Endothelial cell of umbilical vein (primary cell): Measurements from ENCODE around the gene TTYH3. TPM values are rescaled to one million over a fixed set of nuclear protein-coding genes. Genes with fewer than 3 reads are reported as not detected.

ENCODE experiments used
- BruUV-seq: library from RNA; stranded (reverse); fragments of 400-500 nt; replicated peaks from 2 replicates; lab custom pipeline; 2021; lab: Mats Ljungman, UMichigan
- CTCF ChIA-PET: fragments of 300-600, 350-600 bp; sonication (Branson Sonifier 250); formaldehyde crosslinking; loops from one replicate; lab custom pipeline; 2021; ENCODE audit warnings: antibody characterized with exemption, inconsistent platforms; lab: Charles Lee
- POLR2A ChIA-PET: fragments of 300-600, 350-600 bp; sonication (Branson Sonifier 250); formaldehyde crosslinking; loops from one replicate; lab custom pipeline; 2021; ENCODE audit warnings: antibody characterized with exemption, inconsistent platforms; lab: Charles Lee
- DNase-seq: peaks from one replicate; pipeline ENCODE4 v3.0.0-alpha.2; 2011; ENCODE audit warnings: low read depth, low spot score
- FAIRE-seq: peaks from 2 replicates; lab custom pipeline; 2011; peaks lifted over from hg19 to GRCh38; lab: Jason Lieb, UNC
- H2AFZ ChIP-seq: 2 replicates; pipeline ENCODE4 v1.6.0; 2012; ENCODE audit warnings: low read depth, low read length, control low read depth, inconsistent platforms
- H3K27ac ChIP-seq: 2 replicates; pipeline ENCODE4 v1.5.1; 2011; ENCODE audit warnings: low read depth, mild to moderate bottlenecking, control low read depth, low read length, moderate library complexity; ENCODE audit not compliant: insufficient read depth
- H3K27me3 ChIP-seq, 2 experiments: 2 replicates each; pipeline versions ENCODE4 v1.6.0 to v1.6.1; 2011; ENCODE audit warnings: low read length in 2 of 2, mixed read lengths in 1 of 2; ENCODE audit not compliant: control insufficient read depth in 2 of 2, insufficient read depth in 2 of 2
- H3K36me3 ChIP-seq, 2 experiments: 2 replicates in 1 of 2; 3 replicates in 1 of 2; pipeline ENCODE4 v1.5.1; 2011; ENCODE audit warnings: low read length in 2 of 2, mild to moderate bottlenecking in 1 of 2, moderate library complexity in 1 of 2; ENCODE audit not compliant: control insufficient read depth in 2 of 2, insufficient read depth in 2 of 2; ENCODE audit errors: extremely low read depth in 1 of 2
- H3K4me1 ChIP-seq: 3 replicates; pipeline ENCODE4 v1.5.1; 2011; ENCODE audit warnings: mild to moderate bottlenecking, low read length; ENCODE audit not compliant: control insufficient read depth, insufficient read depth; ENCODE audit errors: extremely low read depth
- H3K4me2 ChIP-seq: 2 replicates; pipeline ENCODE4 v1.6.1; 2011; ENCODE audit warnings: low read length, control low read depth, mixed read lengths; ENCODE audit not compliant: insufficient read depth
- H3K4me3 ChIP-seq, 3 experiments: fragments of 200-600 bp in 1 of 3; sonication (generic), shearing (Covaris generic) in 1 of 3; replicated peaks in 1 of 3; 2 replicates each; pipeline ENCODE4 v1.5.1; 2011 to 2016; ENCODE audit warnings: control low read depth in 3 of 3, low read length in 3 of 3, mild to moderate bottlenecking in 2 of 3, inconsistent platforms in 1 of 3, low read depth in 1 of 3, moderate library complexity in 1 of 3; ENCODE audit not compliant: insufficient read depth in 1 of 3
- H3K79me2 ChIP-seq: 2 replicates; pipeline ENCODE4 v1.6.0; 2012; ENCODE audit warnings: low read length, inconsistent platforms; ENCODE audit not compliant: control insufficient read depth, insufficient read depth
- H3K9ac ChIP-seq: replicated peaks from 2 replicates; pipeline ENCODE3; 2011; ENCODE audit warnings: low read length, control low read depth; ENCODE audit not compliant: insufficient read depth; ENCODE audit errors: extremely low read depth
- H3K9me1 ChIP-seq: replicated peaks from 3 replicates; pipeline ENCODE4 v1.6.0; 2011; ENCODE audit warnings: mild to moderate bottlenecking, low read length; ENCODE audit not compliant: control insufficient read depth, insufficient read depth; ENCODE audit errors: extremely low read depth
- H3K9me3 ChIP-seq: replicated peaks from 2 replicates; pipeline ENCODE4 v1.5.1; 2012; ENCODE audit warnings: low read length, inconsistent platforms; ENCODE audit not compliant: control insufficient read depth, insufficient read depth
- H4K20me1 ChIP-seq: replicated peaks from 2 replicates; pipeline ENCODE3; 2011; ENCODE audit warnings: mild to moderate bottlenecking, low read length; ENCODE audit not compliant: control insufficient read depth, insufficient read depth; ENCODE audit errors: extremely low read depth
- EZH2 ChIP-seq: IDR thresholded peaks from 2 replicates; pipeline ENCODE4 v1.6.1; 2012; ENCODE audit warnings: borderline replicate concordance, low read depth, mild to moderate bottlenecking, moderate library complexity, low read length, inconsistent platforms; ENCODE audit not compliant: severe bottlenecking
- FOS ChIP-seq: IDR thresholded peaks from 2 replicates; pipeline ENCODE4 v1.6.1; 2011; ENCODE audit warnings: mild to moderate bottlenecking, low read length, moderate library complexity, borderline replicate concordance; ENCODE audit not compliant: insufficient read depth
- GATA2 ChIP-seq: IDR thresholded peaks from 2 replicates; pipeline ENCODE4 v1.7.0; 2011; ENCODE audit warnings: low read depth, mild to moderate bottlenecking, moderate library complexity, mixed read lengths, low read length; ENCODE audit not compliant: insufficient read length, insufficient read depth
- JUN ChIP-seq: IDR thresholded peaks from 2 replicates; pipeline ENCODE4 v1.6.1; 2011; ENCODE audit warnings: borderline replicate concordance, low read depth; ENCODE audit not compliant: insufficient read length, insufficient read depth
- MYC ChIP-seq: IDR thresholded peaks from one replicate; pipeline ENCODE4 v1.6.1; 2011; ENCODE audit warnings: mild to moderate bottlenecking, low read depth, low read length
- POLR2A ChIP-seq: IDR thresholded peaks from 2 replicates; pipeline ENCODE4 v1.6.1; 2012; ENCODE audit warnings: low read depth, mild to moderate bottlenecking, control low read depth, low read length
- POLR2AphosphoS5 ChIP-seq: IDR thresholded peaks from 2 replicates; pipeline ENCODE4 v1.6.1; 2012; ENCODE audit warnings: low read depth, mild to moderate bottlenecking, control low read depth, low read length, moderate library complexity; ENCODE audit not compliant: insufficient read depth
- dilution Hi-C: fragments of 300-500 bp; cut with MboI; formaldehyde crosslinking; loops from one replicate; pipeline ENCODE4 v1.15.0; 2019; ENCODE audit warnings: low sequenced_read_pairs; ENCODE audit not compliant: extremely low pct_ligation_motif_present
- intact Hi-C: fragments of 100-400 bp; cut with micrococcal nuclease; formaldehyde crosslinking; loops from one replicate; pipeline ENCODE4 v1.10.0; 2022
- polyA plus RNA-seq, 4 experiments: library from polyadenylated mRNA; depleted of rRNA in 3 of 4; stranded (reverse) in 3 of 4; unstranded in 1 of 4; fragments of >200 nt; gene quantifications; 2 replicates each; pipeline versions ENCODE4 v1.2.1 to v1.2.3, GENCODE V29; 2011 to 2012; ENCODE audit warnings: missing spikeins in 1 of 4
- total RNA-seq: library from RNA; stranded (reverse); gene quantifications from 2 replicates; pipeline ENCODE4 v1.2.3, GENCODE V29; 2021
- TF ChIP-seq, protein P1 (sequence below): IDR thresholded peaks from 2 replicates; pipeline ENCODE4 v1.6.1; 2011; ENCODE audit not compliant: insufficient read depth, insufficient read length
- TF ChIP-seq, protein P2 (sequence below), 2 donors: IDR thresholded peaks; 1 replicate in 1 of 2; 2 replicates in 1 of 2; pipeline ENCODE4 v1.5.1; 2011; ENCODE audit warnings: low read length in 2 of 2, mild to moderate bottlenecking in 2 of 2, moderate library complexity in 2 of 2, control low read depth in 1 of 2, inconsistent platforms in 1 of 2, low read depth in 1 of 2; ENCODE audit not compliant: insufficient read depth in 1 of 2; ENCODE audit errors: extremely low read depth in 1 of 2

The TTYH3 gene
- total and polyA plus RNA-seq, 2 donors (not counting 3 experiments of a cell fraction or from before 2014, with no cell fraction given) = 143 to 280 TPM

DNA sequence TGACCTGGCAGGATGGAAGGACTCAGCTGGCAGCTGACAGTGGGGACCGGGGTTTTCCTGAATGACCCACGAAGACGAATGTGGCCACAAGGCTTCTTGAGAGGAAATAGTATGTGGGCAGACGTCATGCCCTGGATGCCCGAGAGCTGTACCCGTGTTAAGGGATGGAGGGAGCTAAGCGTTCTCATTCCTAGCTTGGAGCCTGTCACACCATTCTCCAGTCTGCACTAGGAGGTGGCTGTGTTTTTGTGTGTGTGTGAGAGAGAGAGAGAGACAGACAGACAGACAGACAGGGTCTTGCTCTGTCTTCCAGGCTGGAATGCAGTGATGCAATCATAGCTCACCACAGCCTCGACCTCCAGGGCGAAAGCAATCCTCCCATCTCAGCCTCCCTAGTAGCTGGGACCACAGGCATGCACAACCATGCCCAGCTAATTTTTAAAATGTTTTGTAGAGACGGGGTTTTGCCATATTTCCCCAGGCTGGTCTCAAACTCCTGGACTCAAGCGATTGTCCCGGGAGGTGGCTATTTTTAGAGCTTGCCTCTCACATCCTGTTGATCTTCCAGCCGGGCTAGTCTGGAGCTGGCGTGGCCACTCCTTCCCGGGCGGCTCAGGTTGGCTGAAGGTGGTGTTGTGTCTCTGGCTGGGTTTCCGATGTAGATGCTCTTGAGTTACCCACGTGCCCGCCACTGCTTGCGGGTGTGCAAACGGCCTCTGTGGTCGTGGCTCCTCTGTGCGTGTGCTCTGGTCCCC lies 58.3 kb downstream of the TTYH3 start:
- no TSS peak for BruUV-seq
- H3K36me3 ChIP-seq = no peaks in the 10 kb centered on the region
- no peaks in the 10 kb centered on the region for H3K9me1 ChIP-seq
- dilution Hi-C loops = no loop called here
- TF ChIP-seq, protein P1, sequence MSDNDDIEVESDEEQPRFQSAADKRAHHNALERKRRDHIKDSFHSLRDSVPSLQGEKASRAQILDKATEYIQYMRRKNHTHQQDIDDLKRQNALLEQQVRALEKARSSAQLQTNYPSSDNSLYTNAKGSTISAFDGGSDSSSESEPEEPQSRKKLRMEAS = no peak
- no peak for TF ChIP-seq FOS
- TF ChIP-seq EZH2 = no peak
- TF ChIP-seq POLR2AphosphoS5 = no peak
- TF ChIP-seq, protein P2, sequence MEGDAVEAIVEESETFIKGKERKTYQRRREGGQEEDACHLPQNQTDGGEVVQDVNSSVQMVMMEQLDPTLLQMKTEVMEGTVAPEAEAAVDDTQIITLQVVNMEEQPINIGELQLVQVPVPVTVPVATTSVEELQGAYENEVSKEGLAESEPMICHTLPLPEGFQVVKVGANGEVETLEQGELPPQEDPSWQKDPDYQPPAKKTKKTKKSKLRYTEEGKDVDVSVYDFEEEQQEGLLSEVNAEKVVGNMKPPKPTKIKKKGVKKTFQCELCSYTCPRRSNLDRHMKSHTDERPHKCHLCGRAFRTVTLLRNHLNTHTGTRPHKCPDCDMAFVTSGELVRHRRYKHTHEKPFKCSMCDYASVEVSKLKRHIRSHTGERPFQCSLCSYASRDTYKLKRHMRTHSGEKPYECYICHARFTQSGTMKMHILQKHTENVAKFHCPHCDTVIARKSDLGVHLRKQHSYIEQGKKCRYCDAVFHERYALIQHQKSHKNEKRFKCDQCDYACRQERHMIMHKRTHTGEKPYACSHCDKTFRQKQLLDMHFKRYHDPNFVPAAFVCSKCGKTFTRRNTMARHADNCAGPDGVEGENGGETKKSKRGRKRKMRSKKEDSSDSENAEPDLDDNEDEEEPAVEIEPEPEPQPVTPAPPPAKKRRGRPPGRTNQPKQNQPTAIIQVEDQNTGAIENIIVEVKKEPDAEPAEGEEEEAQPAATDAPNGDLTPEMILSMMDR (IDR thresholded peaks at IDR 0.05; ENCODE audit: extremely low read depth in 1 of 2, insufficient read depth in 1 of 2, low read depth in 1 of 2, low read length in 2 of 2) = no peak
- TF ChIP-seq JUN = no peak
- no peak for TF ChIP-seq MYC
- no peak for TF ChIP-seq POLR2A
- TF ChIP-seq GATA2 = no peak
- no peak for FAIRE-seq
- peaks cover 20 to 26% of the 10 kb centered on the region in 2 experiments for H3K27me3 ChIP-seq
- no peak for DNase-seq
- H4K20me1 ChIP-seq = no peaks in the 10 kb centered on the region
- ChIA-PET CTCF (interaction anchor here (0.7 to 2.1 kb wide), 4 partner anchors 8 to 220 kb away, joined by 3 to 13 read pairs (median 8); no protein-coding TSS in a partner anchor), POLR2A (no interaction called here)
- H3K9me3 ChIP-seq = no peaks in the 10 kb centered on the region
- H3K9ac ChIP-seq = no peak overlapping the region
- H3K4me2 ChIP-seq = no peak overlapping the region
- H3K4me1 ChIP-seq = peaks cover 3% of the 10 kb centered on the region
- no peak overlapping the region for H3K4me3 ChIP-seq
- no peak overlapping the region for H3K27ac ChIP-seq
- intact Hi-C loops = no loop called here
- H3K79me2 ChIP-seq = no peaks in the 10 kb centered on the region
- no peak overlapping the region for H2AFZ ChIP-seq
